Cardiac muscle cell (in vitro differentiated cells and primary cell): ENCODE measurements around the gene SUPT4H1. TPM values are rescaled to one million over a fixed set of nuclear protein-coding genes. Genes with fewer than 3 reads are reported as not detected.

ENCODE experiments used
- DNase-seq, 2 donors: peaks; one replicate each; pipeline versions ENCODE4 v3.0.0 to v3.0.0-alpha.2; 2010 to 2017; ENCODE audit warnings: low read depth in 1 of 2, low spot score in 1 of 2
- H3K27ac ChIP-seq: fragments of 200-600 bp; sonication (generic); 2 replicates; pipeline ENCODE4 v1.5.1; 2016
- H3K27me3 ChIP-seq: fragments of 200-600 bp; sonication (generic); 2 replicates; pipeline ENCODE4 v1.6.0; 2016; ENCODE audit warnings: control low read depth
- H3K36me3 ChIP-seq: fragments of 200-600 bp; sonication (generic); 2 replicates; pipeline ENCODE4 v1.5.1; 2016; ENCODE audit warnings: control low read depth
- H3K4me1 ChIP-seq: fragments of 200-600 bp; sonication (generic); 2 replicates; pipeline ENCODE4 v1.8.1; 2017; ENCODE audit warnings: low read depth, mild to moderate bottlenecking, mixed run types
- H3K4me3 ChIP-seq: fragments of 200-600 bp; sonication (generic); 2 replicates; pipeline ENCODE4 v1.5.1; 2016; ENCODE audit warnings: mild to moderate bottlenecking
- H3K9me3 ChIP-seq: fragments of 200-600 bp; sonication (generic); 2 replicates; pipeline ENCODE4 v1.5.1; 2017; ENCODE audit warnings: low read depth, mild to moderate bottlenecking, control low read depth
- CTCF ChIP-seq: IDR thresholded peaks from 2 replicates; pipeline ENCODE4 v1.5.1; 2012; ENCODE audit warnings: low read depth, mild to moderate bottlenecking, low read length
- polyA plus RNA-seq: library from polyadenylated mRNA; unstranded; fragments of >200 nt; fragmentation: Nextera tagmentation; extraction: Ambion mirVana; gene quantifications from 2 replicates; pipeline ENCODE4 v1.2.1, GENCODE V29; 2016
- total RNA-seq: library from RNA; depleted of rRNA; stranded (reverse); fragments of >200 nt; gene quantifications from 2 replicates; pipeline ENCODE4 v1.2.3, GENCODE V29; 2016

Gene SUPT4H1
- total and polyA plus RNA-seq, 2 experiments from 2014 or later: 97.9 to 152 TPM

DNA sequence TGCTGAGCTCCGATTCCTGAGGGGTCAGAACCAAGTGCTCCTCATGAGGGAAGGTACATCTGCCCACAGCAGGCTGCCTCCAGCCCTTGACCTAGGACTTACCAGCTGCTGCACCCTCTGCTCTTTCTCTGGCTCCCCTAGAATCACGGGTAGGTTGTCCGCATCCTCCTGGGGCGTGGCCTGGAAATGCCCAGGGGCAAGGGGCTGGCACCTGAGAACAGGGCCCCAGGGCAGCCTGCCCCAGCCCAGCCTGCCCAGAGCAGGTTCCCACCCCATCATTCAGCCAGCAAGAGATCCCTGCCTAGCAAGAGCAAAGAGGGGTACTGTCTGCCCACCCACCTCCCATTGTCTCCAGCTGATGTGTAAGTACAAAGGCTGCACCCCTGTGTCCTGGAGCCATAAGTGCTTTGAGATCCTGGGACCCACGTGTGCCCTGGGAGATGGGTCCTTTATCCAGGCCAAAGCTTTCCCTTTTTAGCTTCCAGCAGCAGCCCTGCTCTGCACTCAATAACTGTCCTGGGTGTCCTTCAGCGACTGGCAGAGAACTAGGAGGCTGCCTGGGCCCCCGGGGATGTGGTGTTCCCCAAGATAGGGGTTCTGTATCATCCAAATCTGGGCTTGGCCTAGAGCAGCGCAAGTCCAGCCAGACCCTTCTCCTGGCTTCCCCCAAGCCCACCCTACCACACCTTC is 28.5 kb downstream of the SUPT4H1 start:
- no peak for TF ChIP-seq CTCF
- H3K4me3 ChIP-seq: peak overlapping the region; percentile 29
- no peak overlapping the region for H3K27ac ChIP-seq
- no peaks in the 10 kb centered on the region for H3K9me3 ChIP-seq
- H3K4me1 ChIP-seq: no peaks in the 10 kb centered on the region
- no peaks in the 10 kb centered on the region for H3K36me3 ChIP-seq
- DNase-seq: peak in 1 of 2 donors; percentile 14
- no peaks in the 10 kb centered on the region for H3K27me3 ChIP-seq

DNA sequence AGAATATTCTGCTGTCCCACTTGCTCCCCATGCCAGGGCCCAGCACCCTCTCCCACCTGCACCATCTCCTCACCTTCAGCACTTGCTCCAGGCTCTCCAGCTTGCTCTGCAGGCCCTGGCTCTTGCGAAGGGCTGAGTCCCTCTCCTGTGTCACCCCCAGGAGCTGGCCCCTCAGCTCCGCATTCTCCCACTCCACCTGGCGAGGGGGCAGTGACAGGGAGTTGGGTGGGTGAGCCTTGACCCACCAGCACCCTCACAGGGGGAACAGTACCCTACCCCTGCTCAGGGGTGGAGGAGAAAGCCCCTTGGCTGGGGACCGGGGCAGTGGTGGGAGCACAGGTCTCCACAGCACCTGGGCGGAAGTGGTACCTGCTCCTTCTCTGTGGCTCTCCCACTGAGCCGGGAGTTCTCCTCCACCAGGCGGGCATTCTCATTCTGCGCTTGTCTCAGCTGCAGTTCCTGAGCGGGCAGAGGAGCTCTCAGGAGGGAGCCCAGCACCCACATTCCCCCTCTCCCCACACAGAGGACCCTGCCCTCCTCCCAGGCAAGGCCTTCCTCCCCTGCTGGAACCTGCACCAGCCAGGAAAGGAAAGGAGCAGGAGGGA is 29.3 kb downstream of the SUPT4H1 start:
- TF ChIP-seq CTCF: no peak
- no peaks in the 10 kb centered on the region for H3K27me3 ChIP-seq
- H3K9me3 ChIP-seq: no peaks in the 10 kb centered on the region
- no peak for DNase-seq
- no peak overlapping the region for H3K4me3 ChIP-seq
- H3K4me1 ChIP-seq: no peaks in the 10 kb centered on the region
- H3K36me3 ChIP-seq: no peaks in the 10 kb centered on the region
- no peak overlapping the region for H3K27ac ChIP-seq

- no peak for DNase-seq
- no peak for TF ChIP-seq CTCF
- no peaks in the 10 kb centered on the region for H3K36me3 ChIP-seq
- no peaks in the 10 kb centered on the region for H3K27me3 ChIP-seq
- no peak overlapping the region for H3K27ac ChIP-seq
- no peaks in the 10 kb centered on the region for H3K9me3 ChIP-seq
- no peak overlapping the region for H3K4me3 ChIP-seq
- no peaks in the 10 kb centered on the region for H3K4me1 ChIP-seq
Observed at GRCh38 chr17:58321571-58322525, 30.2 kb downstream of the SUPT4H1 start.

DNA sequence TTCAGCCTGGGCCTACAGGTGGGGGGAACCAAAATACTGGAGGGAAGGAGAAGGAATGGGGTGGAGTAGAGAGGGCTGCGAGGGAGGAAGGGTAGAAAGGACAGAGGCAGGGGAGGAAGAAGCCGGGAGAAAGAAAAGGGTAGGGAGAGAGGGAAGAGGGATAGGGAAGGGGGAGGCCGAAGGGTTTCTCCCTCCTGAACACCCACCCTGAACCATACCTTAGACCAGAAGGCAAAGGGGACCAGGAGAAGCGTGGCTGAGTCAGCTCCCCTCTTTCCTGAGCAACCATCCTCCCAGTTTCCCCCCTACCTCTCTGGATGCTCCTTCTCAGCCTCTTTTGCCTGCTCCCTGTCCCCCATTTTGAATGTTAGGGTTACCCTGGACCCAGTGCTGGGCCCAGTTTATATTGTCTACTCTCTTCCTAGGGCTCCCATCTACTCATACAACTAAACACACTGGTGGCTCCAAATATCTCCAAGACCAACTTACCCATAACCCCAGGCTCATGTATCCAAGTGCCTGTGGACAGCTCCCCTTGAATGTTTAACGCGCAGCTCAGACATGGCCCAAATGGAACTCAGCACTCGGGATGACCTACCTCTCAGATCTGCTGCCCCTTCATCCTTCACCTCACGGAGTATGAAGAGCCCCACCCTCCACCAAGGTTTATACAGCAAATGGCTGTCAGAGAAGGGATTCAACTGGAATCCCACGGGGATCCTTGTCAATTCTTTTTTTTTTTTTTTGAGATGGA is 31.3 kb downstream of the SUPT4H1 start:
- TF ChIP-seq CTCF: no peak
- no peaks in the 10 kb centered on the region for H3K27me3 ChIP-seq
- no peak for DNase-seq
- no peaks in the 10 kb centered on the region for H3K36me3 ChIP-seq
- no peaks in the 10 kb centered on the region for H3K9me3 ChIP-seq
- H3K4me3 ChIP-seq: no peak overlapping the region
- no peak overlapping the region for H3K27ac ChIP-seq
- no peaks in the 10 kb centered on the region for H3K4me1 ChIP-seq

DNA sequence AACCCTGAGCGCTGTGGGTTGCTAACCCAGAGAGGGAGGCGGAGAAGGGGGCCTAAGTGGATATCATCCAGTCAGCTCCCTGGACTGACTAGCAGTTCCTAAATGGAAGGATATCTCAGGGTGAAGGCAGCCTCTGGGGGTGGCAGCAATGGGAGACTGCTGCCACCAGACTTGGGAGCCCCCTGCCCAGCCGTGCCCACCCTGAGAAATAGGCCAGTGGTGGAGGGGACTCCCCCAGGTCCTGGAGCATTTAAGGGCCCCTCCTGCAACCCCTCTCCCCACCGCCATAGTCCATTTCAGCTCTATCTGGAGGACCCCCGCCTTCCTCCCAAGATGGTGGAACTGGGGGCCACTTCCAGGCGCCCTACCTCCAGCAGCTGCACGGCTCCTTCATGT is 31.8 kb downstream of the SUPT4H1 start:
- H3K4me1 ChIP-seq: no peaks in the 10 kb centered on the region
- TF ChIP-seq CTCF: no peak
- H3K36me3 ChIP-seq: no peaks in the 10 kb centered on the region
- H3K27ac ChIP-seq: no peak overlapping the region
- H3K9me3 ChIP-seq: no peaks in the 10 kb centered on the region
- no peaks in the 10 kb centered on the region for H3K27me3 ChIP-seq
- no peak overlapping the region for H3K4me3 ChIP-seq
- no peak for DNase-seq
